Measurements from ENCODE around the gene NOM1. TPM values are rescaled to one million over a fixed set of nuclear protein-coding genes. Genes with fewer than 3 reads are reported as not detected.
"Not testable (repeated sequence)": the region's sequence is repeated elsewhere in the genome, so short reads cannot be mapped to it uniquely, and the experiment has no call there.

The NOM1 gene
- total RNA-seq, 1 donor from 2014 or later, result 28.2 TPM

- H3K9me3 Mint-ChIP-seq, result no peaks in the 10 kb centered on the region
- no peak overlapping the region for H3K27ac Mint-ChIP-seq (ENCODE audit: unreplicated experiment)
- H3K36me3 Mint-ChIP-seq (ENCODE audit: low read depth), result no peaks in the 10 kb centered on the region
- no peak for DNase-seq (ENCODE audit: low read depth, low spot score)
- no peak overlapping the region for H3K4me3 Mint-ChIP-seq
- peaks cover 21% of the 10 kb centered on the region for H3K27me3 Mint-ChIP-seq (ENCODE audit: low read depth)
- no peaks in the 10 kb centered on the region for H3K4me1 Mint-ChIP-seq
- TF ChIP-seq CTCF (conservative IDR thresholded peaks at IDR 0.05), result no peak
These were observed 21.7 kb upstream of the NOM1 start for GRCh38 chr7:156927571-156928405.

GRCh38 chr7:156928406-156928747 lies 21.1 kb upstream of the NOM1 start:
- Mint-ChIP-seq H3K4me3 (no peak overlapping the region), H3K4me1 (no peaks in the 10 kb centered on the region), H3K27ac (ENCODE audit: unreplicated experiment) (no peak overlapping the region), H3K36me3 (ENCODE audit: low read depth) (no peaks in the 10 kb centered on the region), H3K27me3 (ENCODE audit: low read depth) (peaks cover 21% of the 10 kb centered on the region), H3K9me3 (no peaks in the 10 kb centered on the region)
- DNase-seq (ENCODE audit: low read depth, low spot score), result no peak
- TF ChIP-seq CTCF (conservative IDR thresholded peaks at IDR 0.05), result no peak

GRCh38 chr7:156929789-156930539 lies 19.5 kb upstream of the NOM1 start:
- Mint-ChIP-seq H3K36me3 (ENCODE audit: low read depth) (no peaks in the 10 kb centered on the region), H3K27me3 (ENCODE audit: low read depth) (peaks cover 16% of the 10 kb centered on the region), H3K27ac (ENCODE audit: unreplicated experiment) (no peak overlapping the region), H3K9me3 (no peaks in the 10 kb centered on the region), H3K4me3 (no peak overlapping the region), H3K4me1 (no peaks in the 10 kb centered on the region)
- TF ChIP-seq CTCF (conservative IDR thresholded peaks at IDR 0.05), result no peak
- no peak for DNase-seq (ENCODE audit: low read depth, low spot score)

- no peak for TF ChIP-seq CTCF (conservative IDR thresholded peaks at IDR 0.05)
- H3K27ac Mint-ChIP-seq (ENCODE audit: unreplicated experiment), result no peak overlapping the region
- H3K4me3 Mint-ChIP-seq, result no peak overlapping the region
- peaks cover 16% of the 10 kb centered on the region for H3K27me3 Mint-ChIP-seq (ENCODE audit: low read depth)
- H3K4me1 Mint-ChIP-seq, result no peaks in the 10 kb centered on the region
- H3K9me3 Mint-ChIP-seq, result no peaks in the 10 kb centered on the region
- no peak for DNase-seq (ENCODE audit: low read depth, low spot score)
- H3K36me3 Mint-ChIP-seq (ENCODE audit: low read depth), result no peaks in the 10 kb centered on the region
These were observed 17.5 kb upstream of the NOM1 start for GRCh38 chr7:156932006-156932405.

GRCh38 chr7:156935250-156935649 lies 14.3 kb upstream of the NOM1 start:
- no peak for DNase-seq (ENCODE audit: low read depth, low spot score)
- H3K27me3 Mint-ChIP-seq (ENCODE audit: low read depth), result peaks cover 4% of the 10 kb centered on the region
- no peak for TF ChIP-seq CTCF (conservative IDR thresholded peaks at IDR 0.05)
- H3K4me3 Mint-ChIP-seq, result no peak overlapping the region
- H3K36me3 Mint-ChIP-seq (ENCODE audit: low read depth), result no peaks in the 10 kb centered on the region
- H3K9me3 Mint-ChIP-seq, result no peaks in the 10 kb centered on the region
- peak overlapping the region; percentile 43 for H3K27ac Mint-ChIP-seq (ENCODE audit: unreplicated experiment)
- H3K4me1 Mint-ChIP-seq, result no peaks in the 10 kb centered on the region

GRCh38 chr7:156936766-156937165 lies 12.7 kb upstream of the NOM1 start:
- not testable (repeated sequence) for H3K4me1 Mint-ChIP-seq; H3K9me3 Mint-ChIP-seq; H3K4me3 Mint-ChIP-seq; H3K27me3 Mint-ChIP-seq (ENCODE audit: low read depth); H3K36me3 Mint-ChIP-seq (ENCODE audit: low read depth); H3K27ac Mint-ChIP-seq (ENCODE audit: unreplicated experiment); DNase-seq (ENCODE audit: low read depth, low spot score)
